HG03469 (cell line): ENCODE measurements around the gene VSTM1.
"Not testable (repeated sequence)": the region's sequence is repeated elsewhere in the genome, so short reads cannot be mapped to it uniquely, and the experiment has no call there.

Experiments
- ATAC-seq: cut with Tn5 transposase; IDR thresholded peaks from one replicate; pipeline ENCODE4 v1.9.1; 2021; ENCODE audit warnings: mild to moderate bottlenecking, moderate library complexity, moderate number of reproducible peaks; ENCODE audit not compliant: unreplicated experiment

The VSTM1 gene, protein sequence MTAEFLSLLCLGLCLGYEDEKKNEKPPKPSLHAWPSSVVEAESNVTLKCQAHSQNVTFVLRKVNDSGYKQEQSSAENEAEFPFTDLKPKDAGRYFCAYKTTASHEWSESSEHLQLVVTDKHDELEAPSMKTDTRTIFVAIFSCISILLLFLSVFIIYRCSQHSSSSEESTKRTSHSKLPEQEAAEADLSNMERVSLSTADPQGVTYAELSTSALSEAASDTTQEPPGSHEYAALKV

DNA sequence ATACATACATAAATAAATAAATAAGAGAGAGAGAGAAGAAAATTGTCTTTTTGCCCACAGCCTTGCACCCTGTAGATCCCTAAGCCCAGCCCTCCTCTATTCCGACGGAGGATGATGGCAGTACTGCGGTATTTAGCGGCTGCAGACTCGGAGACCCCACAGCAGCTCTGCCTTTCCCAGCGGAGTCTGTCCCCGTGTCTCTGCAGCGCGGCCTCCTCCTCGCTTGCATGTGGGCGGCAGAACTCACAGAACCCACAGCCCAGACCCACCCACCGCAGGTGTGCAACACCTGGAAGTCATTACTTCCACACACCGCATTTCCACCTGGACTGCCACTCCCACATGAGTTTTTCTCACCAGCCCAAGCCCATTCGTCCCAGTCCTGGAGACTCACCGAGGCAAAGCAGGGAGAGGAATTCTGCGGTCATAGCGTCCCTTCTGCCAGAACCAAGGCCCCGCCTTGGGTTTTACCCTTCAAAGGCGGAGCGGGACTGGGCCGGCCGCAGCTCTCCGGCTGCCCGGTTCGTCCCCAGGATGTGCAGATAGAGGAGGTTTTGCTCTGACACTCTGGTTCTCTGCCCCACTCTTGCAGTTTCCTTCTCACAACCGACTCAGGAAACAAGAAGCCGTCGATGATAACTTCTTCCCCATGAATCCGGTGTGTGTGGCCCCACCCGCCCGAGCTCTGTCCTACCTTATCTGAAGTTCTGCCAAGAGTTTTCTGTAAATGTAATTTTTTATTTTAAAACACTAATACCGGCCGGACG is at the start of gene VSTM1:
Gene VSTM1 (minus strand): TSS at position 548 of the 767 bp plus-strand sequence. CDS start 120 bp downstream, at position 428.
- ATAC-seq: no peak

DNA sequence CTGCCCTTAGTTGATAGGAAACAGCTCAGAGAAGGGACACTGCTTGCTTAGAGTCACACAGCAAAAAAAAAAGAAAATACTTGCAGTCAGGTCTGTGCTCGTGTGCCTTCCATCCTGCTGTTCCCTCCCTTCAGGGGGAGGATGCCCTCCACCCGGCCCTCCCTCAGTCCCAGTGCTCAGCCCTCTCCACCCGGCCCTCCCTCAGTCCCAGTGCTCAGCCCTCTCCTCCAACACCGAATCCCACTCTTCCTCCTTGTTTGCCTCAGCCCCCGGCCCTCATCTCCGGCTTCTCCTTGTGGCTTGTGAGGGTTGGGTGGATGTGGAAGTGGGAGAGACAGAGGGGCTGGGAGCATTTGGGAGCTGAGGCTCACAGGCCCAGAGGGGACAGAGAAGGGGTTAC is 46.0 kb upstream of the VSTM1 start:
- no peak for ATAC-seq

DNA sequence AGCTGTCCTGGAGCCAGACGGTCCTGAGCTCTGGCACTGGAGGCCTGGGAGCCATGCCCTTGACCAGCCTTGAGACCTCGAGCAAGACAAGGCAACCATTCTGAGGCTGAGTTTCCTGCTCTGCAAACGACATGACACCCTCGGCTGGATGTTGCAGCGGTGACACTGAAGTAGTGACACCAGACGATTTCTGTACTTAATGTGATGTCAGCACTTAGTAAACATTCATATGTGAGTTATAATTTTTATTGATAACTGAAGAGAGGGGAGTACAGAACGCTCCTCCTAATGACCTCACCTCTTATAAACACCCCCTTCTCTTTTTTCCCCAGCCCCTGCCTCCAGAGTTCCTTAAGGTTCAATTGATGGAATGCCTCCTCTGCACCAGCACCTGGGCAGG is 44.8 kb upstream of the VSTM1 start:
- no peak for ATAC-seq

DNA sequence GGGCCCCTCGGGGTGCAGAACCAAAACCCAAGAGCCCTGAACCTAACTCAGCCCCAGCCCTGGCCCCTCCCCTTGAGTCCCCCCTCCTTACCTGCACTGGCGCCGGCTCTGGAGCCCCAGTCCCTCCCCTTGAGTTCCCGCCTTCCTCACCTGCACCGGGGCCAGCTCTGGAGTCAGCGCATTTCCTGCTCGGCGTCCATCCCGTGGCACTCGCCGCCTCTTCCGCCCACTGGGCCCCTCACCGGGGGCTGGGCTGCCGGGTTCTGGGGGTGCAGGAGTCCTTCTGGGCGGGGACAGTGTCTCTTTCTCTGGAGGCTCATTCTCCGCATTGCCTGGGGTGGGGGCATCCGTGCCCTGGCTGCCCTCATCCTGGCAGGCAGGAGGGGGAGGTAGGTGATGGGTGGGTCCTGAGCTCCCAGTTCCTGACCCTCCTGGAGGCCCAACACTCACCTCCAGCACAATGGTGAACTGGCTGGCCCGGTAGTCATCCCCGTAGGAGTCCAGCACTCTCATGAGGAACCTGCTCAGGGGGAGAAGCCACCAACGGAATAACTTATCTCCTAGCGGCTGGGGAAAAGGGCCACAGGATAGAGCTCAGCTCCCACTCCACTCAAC is 44.3 kb upstream of the VSTM1 start:
- no peak for ATAC-seq

DNA sequence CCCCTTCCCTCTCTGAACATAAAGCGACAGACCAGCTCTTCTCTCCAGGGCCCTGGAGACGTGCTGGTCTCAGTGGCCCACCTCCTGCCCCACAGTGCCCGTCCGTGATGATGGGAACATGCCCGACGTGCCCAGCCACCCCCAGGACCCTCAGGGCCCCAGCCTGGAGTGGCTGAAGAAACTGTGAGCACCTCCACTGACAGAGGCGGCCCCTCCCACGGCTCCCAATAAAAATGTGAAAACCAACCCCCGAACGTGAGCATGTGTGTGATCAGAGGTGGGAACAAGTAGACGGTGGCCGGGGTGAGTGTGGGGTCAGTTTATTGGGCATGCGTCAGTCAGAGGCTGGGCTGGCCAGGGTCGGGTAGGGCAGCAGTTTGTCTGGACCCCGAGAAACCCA is 43.0 kb upstream of the VSTM1 start:
- ATAC-seq: no peak

DNA sequence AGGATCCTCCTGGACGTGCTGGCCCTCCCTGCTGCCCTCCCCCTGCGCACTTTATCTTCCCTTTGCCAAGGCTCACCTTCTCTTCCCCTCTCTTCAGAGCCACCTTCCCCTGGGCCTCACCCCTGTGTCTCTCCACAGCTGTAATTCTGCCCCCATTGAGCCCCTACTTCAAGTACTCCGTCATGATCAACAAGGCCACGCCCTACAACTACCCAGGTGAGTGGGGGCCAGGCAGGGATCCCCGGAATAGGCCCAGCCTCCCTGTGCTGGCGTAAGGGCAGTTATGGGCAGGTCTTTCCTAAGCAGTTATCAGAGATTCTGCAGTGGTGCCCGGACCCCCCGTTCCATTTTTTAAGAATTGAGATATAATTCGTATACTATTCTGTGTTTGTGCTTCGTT is 42.1 kb upstream of the VSTM1 start:
- ATAC-seq: no peak

DNA sequence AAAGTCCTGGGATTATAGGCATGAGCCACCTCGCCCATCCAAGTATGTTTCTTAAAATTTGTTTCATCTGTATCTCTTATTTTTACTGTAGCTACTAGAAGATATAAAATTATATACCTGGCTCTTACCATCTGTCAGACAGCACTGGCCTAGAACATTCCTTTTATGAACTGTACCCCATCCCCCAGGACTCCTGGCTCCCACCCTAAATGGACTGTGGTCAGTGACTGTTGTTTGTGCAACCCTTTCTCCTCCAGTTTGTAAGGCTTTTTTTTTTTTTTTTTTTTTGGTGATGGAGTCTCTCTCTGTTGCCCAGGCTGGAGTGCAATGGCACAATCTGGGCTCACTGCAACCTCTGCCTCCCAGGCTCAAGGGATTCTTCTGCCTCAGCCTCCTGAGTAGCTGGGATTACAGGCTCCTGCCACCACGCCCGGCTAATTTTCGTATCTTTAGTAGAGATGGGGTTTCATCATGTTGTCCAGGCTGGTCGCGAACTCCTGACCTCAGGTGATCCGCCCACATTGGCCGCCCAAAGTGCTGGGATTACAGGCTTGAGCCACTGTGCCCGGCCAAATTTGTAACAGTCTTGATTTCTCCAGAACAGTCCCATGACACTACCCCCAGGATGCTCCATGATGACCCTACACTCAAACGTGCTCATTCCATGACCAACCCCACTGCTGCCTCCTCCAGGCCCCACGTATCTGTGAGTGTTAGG is 41.5 kb upstream of the VSTM1 start:
- no peak for ATAC-seq

DNA sequence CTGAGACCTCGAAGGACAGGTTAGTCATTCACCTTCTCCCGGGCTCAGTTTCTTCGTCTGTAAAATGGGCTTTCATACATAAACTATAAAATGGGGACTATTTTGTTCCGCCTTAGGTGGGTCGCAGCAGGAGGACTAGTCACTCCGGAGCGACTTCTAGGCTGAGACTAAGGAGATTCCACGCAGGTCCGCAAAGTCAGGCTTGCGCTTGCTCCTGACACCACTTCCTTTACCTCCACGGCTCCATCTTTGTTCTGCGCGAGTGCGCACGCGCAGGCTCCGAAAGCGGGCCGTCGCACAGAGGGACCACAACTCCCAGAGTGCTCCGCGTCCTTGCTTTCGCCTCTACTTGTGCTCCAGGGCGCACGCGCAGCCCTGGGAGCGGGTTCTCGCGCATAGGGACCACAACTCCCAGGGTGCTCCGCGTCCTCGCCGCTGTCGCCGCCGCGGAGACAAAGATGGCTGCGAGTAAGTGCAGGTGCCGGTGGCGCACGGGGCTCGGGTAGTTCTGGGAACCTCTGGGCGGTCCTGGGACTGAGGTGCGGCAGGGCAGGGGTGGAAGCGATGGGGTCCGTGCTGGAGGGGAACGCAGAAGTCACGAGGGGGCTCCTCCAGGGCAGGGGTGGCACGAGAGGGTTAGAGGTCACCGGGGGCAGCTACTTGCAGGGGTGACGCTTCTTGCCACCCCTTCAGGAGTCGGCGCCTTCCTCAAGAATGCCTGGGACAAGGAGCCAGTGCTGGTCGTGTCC is 38.9 kb upstream of the VSTM1 start, which contains the start of gene NDUFA3:
Gene NDUFA3 (plus strand): TSS at position 435 of the 749 bp plus-strand sequence. CDS start 24 bp downstream, at position 459.
- ATAC-seq: peak; percentile 94

DNA sequence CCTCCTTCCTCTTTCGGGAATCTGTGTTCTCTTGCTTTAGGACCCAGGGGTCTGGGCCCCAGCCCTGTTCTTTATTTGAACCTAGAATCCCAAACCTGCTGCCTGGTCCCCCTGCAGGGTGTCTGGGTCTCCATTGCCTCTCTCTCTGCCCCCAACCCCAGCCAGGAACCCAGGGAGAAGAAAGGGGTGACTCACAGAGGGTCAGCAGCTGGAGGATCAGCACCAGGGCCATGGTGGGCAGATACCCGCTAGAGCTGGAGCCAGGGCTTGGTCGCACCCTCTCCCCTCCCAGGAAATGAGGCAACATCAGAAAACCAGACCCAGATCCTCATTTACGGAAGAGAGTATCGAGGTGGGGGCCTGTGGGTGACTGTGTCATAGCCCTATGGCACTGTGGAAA is 36.9 kb upstream of the VSTM1 start, which contains the start of gene OSCAR:
Gene OSCAR (minus strand): TSS at position 243 of the 400 bp plus-strand sequence. CDS start 11 bp downstream, at position 232.
- no peak for ATAC-seq

DNA sequence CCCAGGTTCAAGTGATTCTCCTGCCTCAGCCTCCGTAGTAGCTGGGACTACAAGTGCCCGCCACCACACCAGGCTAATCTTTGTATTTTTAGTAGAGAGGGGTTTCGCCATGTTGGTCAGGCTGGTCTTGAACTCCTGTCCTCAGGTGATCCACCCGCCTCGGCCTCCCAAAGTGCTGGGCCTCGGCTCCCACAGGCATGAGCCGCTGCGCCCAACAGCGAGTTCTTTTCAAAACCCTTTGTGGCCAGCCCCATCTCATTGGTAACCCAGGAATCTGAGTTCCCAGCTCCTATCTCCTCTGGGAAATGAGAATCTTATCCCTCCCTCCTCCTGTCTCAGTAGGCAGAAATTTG is 36.2 kb upstream of the VSTM1 start:
- ATAC-seq: not testable (repeated sequence)

DNA sequence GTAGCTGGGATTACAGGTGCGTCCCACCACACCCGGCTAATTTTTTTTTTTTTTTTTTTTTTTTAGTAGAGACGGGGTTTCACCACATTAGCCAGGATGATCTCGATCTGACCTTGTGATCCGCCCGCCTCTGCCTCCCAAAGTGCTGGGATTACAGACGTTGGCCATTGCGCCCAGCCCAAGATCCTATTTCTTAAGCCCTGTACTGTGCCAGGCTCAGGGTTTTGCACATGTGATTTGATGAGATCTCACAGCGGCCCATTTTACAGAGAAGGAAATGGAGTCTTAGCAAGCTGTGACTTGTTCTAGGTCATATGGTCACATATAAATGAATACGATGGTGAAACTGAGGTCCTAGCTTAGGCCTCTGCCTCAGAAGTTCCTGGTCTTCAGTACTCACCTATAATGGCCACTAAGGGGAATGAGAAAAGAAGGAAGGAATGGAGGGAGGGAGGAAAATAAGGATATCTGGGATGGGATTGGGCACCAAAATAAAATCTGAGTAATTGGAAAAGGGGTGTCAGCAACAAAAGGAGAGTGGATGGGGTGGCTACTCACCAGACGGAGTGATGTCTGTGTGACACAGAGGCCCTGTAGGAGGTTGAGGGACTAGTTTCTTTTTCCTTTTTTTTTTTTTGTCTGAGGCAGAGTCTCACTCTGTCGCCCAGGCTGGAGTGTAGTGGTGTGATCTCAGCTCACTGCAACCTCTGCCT is 35.6 kb upstream of the VSTM1 start:
- no peak for ATAC-seq

DNA sequence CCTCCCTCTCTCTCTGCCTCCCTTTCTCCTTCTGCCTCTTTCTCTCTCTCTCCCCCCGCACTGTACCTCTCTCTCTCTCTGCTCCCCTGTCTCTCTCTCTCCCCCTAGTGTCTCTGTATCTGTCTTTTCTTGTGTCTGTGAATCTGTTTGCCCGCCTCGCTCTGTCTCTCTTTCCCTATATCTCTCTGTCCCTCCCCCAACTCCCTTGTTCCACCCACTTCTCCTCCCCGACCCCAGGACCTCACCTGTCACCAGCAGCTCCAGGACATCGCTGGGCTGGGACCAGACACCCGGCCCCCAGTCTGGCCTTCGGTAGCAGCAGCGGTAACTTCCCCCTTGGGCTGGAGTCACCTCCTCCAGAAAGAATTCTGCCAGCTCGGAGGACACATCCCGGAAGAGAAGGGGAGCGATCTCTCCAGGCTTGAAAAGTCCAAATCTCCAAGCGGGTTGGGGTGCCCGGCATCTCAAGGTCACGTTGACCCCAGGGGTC is 33.0 kb upstream of the VSTM1 start:
- no peak for ATAC-seq

DNA sequence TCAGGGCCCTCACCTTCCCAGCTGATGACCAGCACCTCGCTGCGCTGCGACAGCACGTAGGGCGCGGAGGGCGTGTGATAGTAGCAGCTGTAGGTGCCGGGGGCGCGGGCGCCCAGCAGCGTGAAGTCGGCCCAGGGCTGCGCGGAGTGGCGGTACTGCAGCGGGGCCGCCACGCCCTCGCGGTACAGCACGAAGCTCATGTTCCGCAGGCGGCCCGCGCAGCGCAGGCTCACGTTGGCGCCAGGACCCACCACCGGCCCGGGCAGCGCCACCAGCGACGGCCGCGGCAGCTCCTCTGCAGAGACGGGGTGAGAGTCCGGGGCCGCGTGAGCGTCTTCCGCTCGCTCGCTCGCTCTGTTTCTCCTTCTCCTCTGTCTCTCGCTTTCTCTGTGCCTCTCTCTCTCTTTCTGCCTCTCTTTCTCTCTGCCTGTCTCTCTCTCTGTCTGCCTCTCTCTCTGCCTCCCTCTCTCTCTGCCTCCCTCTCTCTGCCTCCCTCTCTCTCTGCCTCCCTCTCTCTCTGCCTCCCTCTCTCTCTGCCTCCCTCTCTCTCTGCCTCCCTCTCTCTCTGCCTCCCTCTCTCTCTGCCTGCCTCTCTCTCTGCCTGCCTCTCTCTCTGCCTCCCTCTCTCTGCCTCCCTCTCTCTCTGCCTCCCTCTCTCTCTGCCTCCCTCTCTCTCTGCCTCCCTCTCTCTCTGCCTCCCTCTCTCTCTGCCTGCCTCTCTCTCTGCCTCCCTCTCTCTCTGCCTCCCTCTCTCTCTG is 32.3 kb upstream of the VSTM1 start:
- ATAC-seq: not testable (repeated sequence)

DNA sequence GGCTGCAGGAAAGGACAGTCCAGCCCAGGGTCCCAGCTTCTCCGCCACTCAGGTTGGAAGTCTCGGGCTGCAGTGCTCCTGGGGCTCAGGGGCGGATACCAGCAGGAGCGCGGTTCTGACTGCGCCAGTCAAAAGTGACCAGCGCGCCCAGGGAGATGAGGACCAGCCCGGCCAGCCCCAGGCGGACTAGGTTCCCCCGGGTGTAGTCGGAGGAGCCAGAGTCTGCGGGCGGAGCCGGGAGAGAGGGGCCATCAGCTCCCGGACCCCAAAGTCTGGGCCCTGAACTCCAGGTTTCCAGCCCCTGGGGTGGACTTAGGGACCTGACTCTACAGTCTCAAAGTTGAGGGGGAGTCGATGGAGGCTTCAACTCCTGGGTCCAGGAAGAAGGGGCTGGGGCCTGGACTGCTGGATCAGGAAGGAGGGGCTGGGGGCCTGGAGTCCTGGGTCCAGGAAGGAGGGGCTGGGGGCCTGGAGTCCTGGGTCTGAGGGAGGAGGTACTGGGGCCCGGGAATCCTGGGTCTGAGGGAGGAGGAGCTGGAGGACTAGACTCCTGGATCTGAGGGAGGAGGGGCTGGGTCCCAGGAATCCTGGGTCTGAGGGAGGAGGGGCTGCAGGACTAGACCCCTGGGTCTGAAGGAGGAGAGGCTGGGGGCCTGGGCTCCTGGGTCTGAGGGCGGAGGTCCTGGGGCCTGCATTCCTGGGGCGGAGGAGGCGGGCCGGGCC is 31.6 kb upstream of the VSTM1 start:
- no peak for ATAC-seq

DNA sequence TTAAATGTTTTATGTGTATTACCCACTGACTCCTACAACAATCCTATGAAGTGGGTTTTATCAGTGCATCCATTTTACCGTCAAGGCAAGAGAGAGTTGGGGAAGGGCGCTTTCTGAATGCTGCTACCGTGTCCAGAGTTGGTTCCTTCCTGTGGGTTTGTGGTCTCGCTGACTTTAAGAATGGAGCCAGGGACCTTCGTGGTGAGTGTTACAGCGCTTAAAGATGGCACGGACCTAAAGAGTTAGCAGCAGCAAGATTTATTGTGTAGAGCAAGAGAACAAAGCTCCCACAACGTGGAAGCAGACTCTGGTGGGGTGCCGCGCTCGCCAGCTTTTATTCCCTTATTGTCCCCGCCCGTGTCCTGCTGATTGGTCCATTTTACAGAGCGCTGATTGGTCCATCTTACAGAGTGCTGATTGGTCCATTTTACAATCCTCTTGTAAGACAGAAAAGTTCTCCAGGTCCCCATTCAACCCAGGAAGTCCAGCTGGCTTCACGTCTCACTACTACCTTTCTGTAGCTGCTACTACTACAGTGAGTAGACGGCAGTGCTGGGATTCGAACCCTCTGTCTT is 30.8 kb upstream of the VSTM1 start:
- no peak for ATAC-seq

DNA sequence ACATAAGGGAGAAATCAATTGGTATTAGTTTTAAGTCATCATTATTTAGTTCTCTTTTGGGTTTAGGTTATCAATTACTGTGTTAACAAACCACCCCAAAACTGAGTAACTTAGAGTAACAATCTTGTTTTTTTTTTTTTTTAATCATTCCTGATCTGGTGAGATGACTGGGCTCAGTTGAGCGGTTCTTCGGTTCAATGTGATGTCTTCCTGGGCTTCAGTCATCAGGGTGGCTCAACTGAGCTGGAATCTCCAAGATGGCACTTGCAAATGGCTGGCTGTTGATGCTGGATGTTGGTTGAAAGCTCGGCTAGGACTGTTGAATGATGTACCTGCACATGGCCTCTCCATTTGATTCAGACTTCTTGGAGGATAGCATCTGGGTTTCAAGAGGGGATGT is 20.7 kb upstream of the VSTM1 start:
- no peak for ATAC-seq

DNA sequence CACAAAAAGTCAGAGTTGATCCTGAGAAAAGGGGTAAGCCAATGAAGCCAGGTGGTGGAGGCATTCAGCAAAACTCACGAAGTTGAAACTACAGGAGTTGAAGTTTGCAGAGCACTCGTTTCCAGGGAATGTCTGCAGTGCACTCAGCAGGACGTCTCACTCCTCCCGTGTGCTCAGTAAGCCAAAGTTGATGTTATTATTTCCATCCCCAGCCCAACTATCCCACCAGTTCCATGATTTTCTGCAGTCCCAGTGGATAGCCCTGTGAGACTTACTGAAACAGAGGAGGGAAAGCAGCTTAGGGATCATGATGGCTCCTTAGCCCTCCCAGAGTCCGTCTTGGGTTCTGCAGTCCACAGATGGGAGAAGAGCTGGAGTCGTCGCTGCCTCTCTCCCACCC is 17.3 kb upstream of the VSTM1 start, which contains the start of gene TARM1:
Gene TARM1 (minus strand): TSS at position 334 of the 400 bp plus-strand sequence. CDS start 25 bp downstream, at position 309.
- ATAC-seq: no peak

DNA sequence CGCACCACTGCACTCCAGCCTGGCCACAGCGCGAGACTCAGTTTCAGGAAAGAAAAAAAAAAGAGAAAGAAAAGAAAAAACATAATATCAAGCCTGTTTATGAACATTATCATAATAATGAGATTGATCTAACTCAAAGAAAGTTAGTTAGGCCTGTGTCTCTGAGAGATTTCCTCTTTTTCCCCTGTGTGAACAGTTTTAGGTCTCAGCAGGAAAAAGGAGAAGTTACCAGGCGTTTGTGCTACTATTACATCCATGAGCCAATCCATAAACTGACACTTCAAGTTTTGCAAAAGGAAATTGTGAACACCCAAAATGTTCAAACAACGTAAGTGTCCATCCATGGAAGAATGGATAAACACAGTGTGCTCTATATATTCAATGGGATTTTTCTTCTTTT is 13.6 kb upstream of the VSTM1 start:
- ATAC-seq: no peak
